ENCODE measurements around the gene KIR3DL2. TPM values are rescaled to one million over a fixed set of nuclear protein-coding genes. Genes with fewer than 3 reads are reported as not detected.
"Not testable (repeated sequence)": the region's sequence is repeated elsewhere in the genome, so short reads cannot be mapped to it uniquely, and the experiment has no call there.

Gene KIR3DL2
- polyA plus RNA-seq (not detected in 2 replicates), polyA minus RNA-seq (not detected in 2 replicates)

GRCh38 chr19:54850061-54850640, at the start of gene KIR3DL2:
Gene KIR3DL2, plus strand, starts transcription at chr19:54850443. Its CDS starts 33 bp downstream, at chr19:54850476.
- not testable (repeated sequence) for H3K9ac ChIP-seq (ENCODE audit: low read length); H3K79me2 ChIP-seq (replicated peaks; ENCODE audit: insufficient read depth, low read length); H2AFZ ChIP-seq (ENCODE audit: low read depth, low read length); H3F3A ChIP-seq (ENCODE audit: insufficient read depth, low read length, poor library complexity, severe bottlenecking); H3K9me3 ChIP-seq (ENCODE audit: low read length); H3K27me3 ChIP-seq (ENCODE audit: insufficient read depth, low read depth, low read length); H3K27ac ChIP-seq (ENCODE audit: low read length); H3K4me3 ChIP-seq (ENCODE audit: low read length); H3K36me3 ChIP-seq (ENCODE audit: insufficient read depth, low read length); H4K20me1 ChIP-seq (ENCODE audit: insufficient read depth); H3K4me2 ChIP-seq (ENCODE audit: low read length); H3K9me2 ChIP-seq (ENCODE audit: insufficient read depth, low read length)

GRCh38 chr19:54803410-54803809, 46.8 kb upstream of the KIR3DL2 start, which contains the start of gene KIR2DL4:
Gene KIR2DL4, plus strand, starts transcription at chr19:54803610. Its CDS starts 42 bp downstream, at chr19:54803652.
- H3K36me3 ChIP-seq (ENCODE audit: insufficient read depth, low read length) = no peaks in the 10 kb centered on the region
- no peaks in the 10 kb centered on the region for H3F3A ChIP-seq (ENCODE audit: insufficient read depth, low read length, poor library complexity, severe bottlenecking)
- H4K20me1 ChIP-seq (ENCODE audit: insufficient read depth) = no peaks in the 10 kb centered on the region
- H3K4me3 ChIP-seq (ENCODE audit: low read length) = no peak within 1 kb of the TSS
- no peaks in the 10 kb centered on the region for H3K9me3 ChIP-seq (ENCODE audit: low read length)
- H3K9ac ChIP-seq (ENCODE audit: low read length) = no peak within 1 kb of the TSS
- TF ChIP-seq EZH2 (IDR thresholded peaks at IDR 0.05; ENCODE audit: borderline replicate concordance, insufficient read depth, low read length, poor library complexity, severe bottlenecking) (no peak), RAD21 (conservative IDR thresholded peaks at IDR 0.05) (no peak), POLR2AphosphoS5 (IDR thresholded peaks at IDR 0.05) (no peak), MXI1 (conservative IDR thresholded peaks at IDR 0.05; ENCODE audit: poor library complexity, severe bottlenecking) (no peak), TAF1 (IDR thresholded peaks at IDR 0.05; ENCODE audit: low read depth) (no peak), REST (IDR thresholded peaks at IDR 0.05; ENCODE audit: borderline replicate concordance) (no peak), SMC3 (conservative IDR thresholded peaks at IDR 0.05; ENCODE audit: poor library complexity) (no peak), CTCF (IDR thresholded peaks at IDR 0.05; ENCODE audit: poor library complexity, severe bottlenecking) (no peak), EP300 (conservative IDR thresholded peaks at IDR 0.05; ENCODE audit: poor library complexity, severe bottlenecking) (no peak)
- H3K27ac ChIP-seq (ENCODE audit: low read length) = no peak within 1 kb of the TSS
- H3K4me2 ChIP-seq (ENCODE audit: low read length) = no peak within 1 kb of the TSS
- H3K9me2 ChIP-seq (ENCODE audit: insufficient read depth, low read length) = no peaks in the 10 kb centered on the region
- H3K27me3 ChIP-seq (ENCODE audit: insufficient read depth, low read depth, low read length) = no peaks in the 10 kb centered on the region
- no peak within 1 kb of the TSS for H2AFZ ChIP-seq (ENCODE audit: low read depth, low read length)
- no peaks in the 10 kb centered on the region for H3K79me2 ChIP-seq (replicated peaks; ENCODE audit: insufficient read depth, low read length)

Data from neural cell (in vitro differentiated cells).